Stomach (tissue), 9 donors: ENCODE measurements around the gene PTK6. TPM values are rescaled to one million over a fixed set of nuclear protein-coding genes. Genes with fewer than 3 reads are reported as not detected.

Experiments used
- DNase-seq, 2 donors: peaks; one replicate each; pipeline versions ENCODE4 v3.0.0 to v3.0.0-alpha.2; 2013 to 2019
- H3K27ac ChIP-seq, 5 donors: fragments of 200-600 bp in 4 of 5; sonication (generic) in 4 of 5; one replicate each; pipeline ENCODE4 v1.5.1; 2013 to 2019; ENCODE audit warnings: mild to moderate bottlenecking in 1 of 5, moderate library complexity in 1 of 5
- H3K27me3 ChIP-seq, 3 donors: fragments of 200-600 bp; sonication (generic); one replicate each; pipeline ENCODE4 v1.5.1; 2017 to 2019; ENCODE audit warnings: mixed run types in 1 of 3
- H3K36me3 ChIP-seq, 4 donors: fragments of 200-600 bp; sonication (generic); 1 replicate in 3 of 4; 2 replicates in 1 of 4; pipeline ENCODE4 v1.5.1; 2016 to 2019
- H3K4me1 ChIP-seq, 4 donors: fragments of 200-600 bp; sonication (generic); one replicate each; pipeline ENCODE4 v1.5.1; 2016 to 2019
- H3K4me3 ChIP-seq, 4 donors: fragments of 200-600 bp; sonication (generic) in 3 of 4; one replicate each; pipeline ENCODE4 v1.5.1; 2016 to 2019; ENCODE audit warnings: mild to moderate bottlenecking in 1 of 4
- H3K9me3 ChIP-seq, 4 donors: fragments of 200-600 bp; sonication (generic); one replicate each; pipeline ENCODE4 v1.5.1; 2016 to 2019
- CTCF ChIP-seq, 7 experiments: fragments of 450-650 bp in 4 of 7; fragments of 200-600 bp in 3 of 7; sonication (generic) in 3 of 7; IDR thresholded peaks; one replicate each; pipeline ENCODE4 v1.5.1; 2016 to 2019; ENCODE audit warnings: antibody characterized with exemption in 7 of 7, control low read depth in 2 of 7, mild to moderate bottlenecking in 1 of 7
- EP300 ChIP-seq: sonication (generic); formaldehyde crosslinking; IDR thresholded peaks from one replicate; pipeline ENCODE4 v1.6.1; 2017; ENCODE audit warnings: antibody characterized with exemption
- POLR2A ChIP-seq, 4 donors: fragments of 450-650 bp; IDR thresholded peaks; one replicate each; pipeline ENCODE4 v1.6.1; 2016; ENCODE audit warnings: antibody characterized with exemption in 4 of 4, control low read depth in 2 of 4, mild to moderate bottlenecking in 1 of 4, moderate library complexity in 1 of 4
- POLR2AphosphoS5 ChIP-seq, 3 donors: sonication (generic); formaldehyde crosslinking; IDR thresholded peaks; one replicate each; pipeline ENCODE4 v1.6.1; 2016; ENCODE audit warnings: antibody characterized with exemption in 3 of 3
- WGBS, 5 donors: extraction: QIAGEN DNeasy Blood & Tissue Kit in 3 of 5; methylation state at CpG; one replicate each; pipeline versions ENCODE4 v1.1.5 to v1.1.7; 2013 to 2018; 5-methylcytosine and 5-hydroxymethylcytosine counted together
- intact Hi-C: fragments of 100-400 bp; cut with DNase I; formaldehyde crosslinking; loops from one replicate; pipeline ENCODE4 v1.15.1; 2023; ENCODE audit warnings: low total_unique reads
- polyA plus RNA-seq, 3 donors: library from polyadenylated mRNA; stranded (reverse); fragments of 200-250 nt; gene quantifications; one replicate each; pipeline ENCODE4 v1.2.3, GENCODE V29; 2013
- total RNA-seq, 5 donors: library from RNA; depleted of rRNA; stranded (reverse); fragments of >200 nt; gene quantifications; one replicate each; pipeline versions ENCODE4 v1.1.0 to v1.2.3, GENCODE V29; 2014 to 2016
- donor health status: healthy with polysubstance abuse.
- donor health status: Bipolar disorder and iron deficiency.
- donor health status: healthy.

PTK6 gene
- total and polyA plus RNA-seq, 8 donors: 7.7 to 98.5 (median 22.9) TPM

- DNase-seq: no peak
- 75 to 95% (median 92%) methylated on average over 3 of the region's 3 CpGs for WGBS, 5 donors
- TF ChIP-seq POLR2A (IDR thresholded peaks at IDR 0.05): no peak
- no peak for TF ChIP-seq CTCF (IDR thresholded peaks at IDR 0.05)
- no peak for TF ChIP-seq EP300
- no peak for TF ChIP-seq POLR2AphosphoS5 (IDR thresholded peaks at IDR 0.05)
Observed at GRCh38 chr20:63513207-63513606, 24.0 kb downstream of the PTK6 start.

DNA sequence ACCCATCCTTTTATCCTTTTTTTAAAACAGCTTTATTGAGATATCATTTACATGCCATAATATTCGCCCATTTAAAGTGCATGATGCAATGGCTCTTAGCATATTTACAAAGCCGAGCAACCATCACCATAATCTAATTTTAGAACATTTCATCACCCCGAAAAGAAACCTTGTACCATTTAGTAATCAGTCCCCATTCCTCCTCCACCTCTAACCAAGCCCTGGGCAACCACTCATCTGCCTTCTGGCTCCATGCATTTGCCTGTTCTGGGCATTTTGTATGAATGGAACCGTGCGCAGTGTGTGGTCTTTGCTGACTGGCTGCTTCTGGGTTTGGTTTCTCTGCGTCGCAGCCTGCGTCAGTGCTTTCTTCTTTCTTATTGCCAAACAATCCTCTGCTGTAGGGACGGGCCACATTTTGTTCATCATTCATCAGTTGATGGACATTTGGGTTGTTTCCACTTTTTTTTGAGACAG lies 28.1 kb downstream of the PTK6 start:
- Histone ChIP-seq H3K4me3 (no peak overlapping the region), H3K36me3 (no peaks in the 10 kb centered on the region), H3K9me3 (peaks cover 3 to 21% (median 18%) of the 10 kb centered on the region in 4 donors), H3K4me1 (no peaks in the 10 kb centered on the region), H3K27ac (no peak overlapping the region), H3K27me3 (peaks cover 4 to 75% (median 18%) of the 10 kb centered on the region in 3 donors)
- intact Hi-C loops: no loop called here
- WGBS, 5 donors: 80 to 92% (median 88%) methylated on average over 9 of the region's 9 CpGs
- no peak for DNase-seq
- TF ChIP-seq EP300 (no peak), CTCF (IDR thresholded peaks at IDR 0.05) (no peak)

More at GRCh38 chr20:63513207-63513606, 24.0 kb downstream of the PTK6 start:
- Histone ChIP-seq H3K27ac (no peak overlapping the region), H3K9me3 (no peaks in the 10 kb centered on the region), H3K4me3 (no peak overlapping the region), H3K27me3 (peaks cover 2 to 47% (median 7%) of the 10 kb centered on the region in 3 donors), H3K4me1 (peaks cover 0 to under 1% (median 0%) of the 10 kb centered on the region in 4 donors), H3K36me3 (no peaks in the 10 kb centered on the region)
- intact Hi-C loops: no loop called here

- DNase-seq: no peak
- H3K4me1 ChIP-seq: no peaks in the 10 kb centered on the region
- H3K36me3 ChIP-seq: no peaks in the 10 kb centered on the region
- peaks cover 4 to 80% (median 18%) of the 10 kb centered on the region in 3 donors for H3K27me3 ChIP-seq
- WGBS, 5 donors: 84 to 90% (median 85%) methylated on average over 33 of the region's 33 CpGs
- H3K27ac ChIP-seq: no peak overlapping the region
- no peak overlapping the region for H3K4me3 ChIP-seq
- TF ChIP-seq POLR2A (IDR thresholded peaks at IDR 0.05) (no peak), POLR2AphosphoS5 (IDR thresholded peaks at IDR 0.05) (no peak)
- H3K9me3 ChIP-seq: peaks cover 3 to 23% (median 20%) of the 10 kb centered on the region in 4 donors
- intact Hi-C loops: no loop called here
Observed at GRCh38 chr20:63508072-63508768, 29.0 kb downstream of the PTK6 start.

GRCh38 chr20:63507083-63507743 lies 30.0 kb downstream of the PTK6 start:
- Histone ChIP-seq H3K36me3 (no peaks in the 10 kb centered on the region), H3K9me3 (peaks cover 3 to 23% (median 20%) of the 10 kb centered on the region in 4 donors), H3K27ac (no peak overlapping the region), H3K4me1 (peaks cover 0 to 2% (median 0%) of the 10 kb centered on the region in 4 donors), H3K4me3 (no peak overlapping the region), H3K27me3 (peaks cover 4 to 80% (median 26%) of the 10 kb centered on the region in 3 donors)
- no peak for TF ChIP-seq CTCF (IDR thresholded peaks at IDR 0.05)
- no peak for TF ChIP-seq POLR2A (IDR thresholded peaks at IDR 0.05)
- TF ChIP-seq POLR2AphosphoS5 (IDR thresholded peaks at IDR 0.05): no peak
- TF ChIP-seq EP300: no peak
- intact Hi-C loops: no loop called here
- 89 to 93% (median 90%) methylated on average over 26 to 30 of the region's 30 CpGs for WGBS, 5 donors
- no peak for DNase-seq
